ENCODE results near the gene PLEKHB1.

Gene PLEKHB1

GRCh38 chr11:73680687-73681086, 34.3 kb downstream of the PLEKHB1 start:
- no peak for DNase-seq (ENCODE audit: low spot score)

- no peak for DNase-seq (ENCODE audit: low spot score)
These were observed 47.6 kb downstream of the PLEKHB1 start for GRCh38 chr11:73693899-73694525.

- DNase-seq (ENCODE audit: low spot score): no peak
These were observed 58.7 kb downstream of the PLEKHB1 start for GRCh38 chr11:73705053-73705452.

- no peak for DNase-seq (ENCODE audit: low spot score)
These were observed 64.6 kb downstream of the PLEKHB1 start for GRCh38 chr11:73710964-73711363.
